NOMO-1 treated with DMSO at 0.1 percent for 48 hours (cell line): ENCODE results near the gene EDNRB.
"Not testable (repeated sequence)": the region's sequence is repeated elsewhere in the genome, so short reads cannot be mapped to it uniquely, and the experiment has no call there.

Experiments
- DNase-seq: peaks from one replicate; lab custom pipeline; 2025; ENCODE audit not compliant: unreplicated experiment; lab: John Stamatoyannopoulos, UW

The EDNRB gene

GRCh38 chr13:77896977-77897376, 21.7 kb downstream of the EDNRB start:
- no peak for DNase-seq

- no peak for DNase-seq
These were observed 22.1 kb downstream of the EDNRB start for GRCh38 chr13:77896536-77896935.

- DNase-seq, result no peak
These were observed 23.9 kb downstream of the EDNRB start for GRCh38 chr13:77894743-77895142.

GRCh38 chr13:77893066-77893465, 25.6 kb downstream of the EDNRB start:
- no peak for DNase-seq

GRCh38 chr13:77892491-77892890, 26.1 kb downstream of the EDNRB start:
- DNase-seq, result no peak

- peak; percentile 56 for DNase-seq
These were observed 27.1 kb downstream of the EDNRB start for GRCh38 chr13:77891486-77891885.

- DNase-seq, result peak; percentile 53
These were observed 27.6 kb downstream of the EDNRB start for GRCh38 chr13:77891041-77891440.

- DNase-seq, result no peak
These were observed 35.3 kb downstream of the EDNRB start for GRCh38 chr13:77883328-77883727.

GRCh38 chr13:77878190-77878589, 40.4 kb downstream of the EDNRB start:
- no peak for DNase-seq

- no peak for DNase-seq
These were observed 42.5 kb downstream of the EDNRB start for GRCh38 chr13:77876176-77876575.

- no peak for DNase-seq
These were observed 44.2 kb downstream of the EDNRB start for GRCh38 chr13:77874406-77874805.

- DNase-seq, result no peak
These were observed 45.6 kb downstream of the EDNRB start for GRCh38 chr13:77872995-77873394.

GRCh38 chr13:77871596-77871995, 47.0 kb downstream of the EDNRB start:
- DNase-seq, result no peak

GRCh38 chr13:77868717-77869116, 49.9 kb downstream of the EDNRB start:
- no peak for DNase-seq

- no peak for DNase-seq
These were observed 51.7 kb downstream of the EDNRB start for GRCh38 chr13:77866971-77867370.

- DNase-seq, result no peak
These were observed 53.0 kb downstream of the EDNRB start for GRCh38 chr13:77865622-77866021.

- peak; percentile 88 for DNase-seq
These were observed 55.5 kb downstream of the EDNRB start for GRCh38 chr13:77863144-77863543.

GRCh38 chr13:77861741-77862140, 56.9 kb downstream of the EDNRB start:
- DNase-seq, result peak; percentile 74

- peak; percentile 84 for DNase-seq
These were observed 58.1 kb downstream of the EDNRB start for GRCh38 chr13:77860507-77860981.

GRCh38 chr13:77859450-77859849, 59.2 kb downstream of the EDNRB start:
- DNase-seq, result peak; percentile 70

- no peak for DNase-seq
These were observed 61.0 kb downstream of the EDNRB start for GRCh38 chr13:77857531-77858209.

- DNase-seq, result no peak
These were observed 64.9 kb downstream of the EDNRB start for GRCh38 chr13:77853703-77854102.

- DNase-seq, result not testable (repeated sequence)
These were observed 70.6 kb downstream of the EDNRB start for GRCh38 chr13:77848050-77848449.
